Mesendoderm (in vitro differentiated cells): ENCODE data around the gene TMEM132C.

Experiments
- DNase-seq: peaks from one replicate; pipeline ENCODE4 v3.0.0; 2013
- H2AK5ac ChIP-seq: 2 replicates; pipeline ENCODE4 v1.6.1; 2013; ENCODE audit warnings: low read length, inconsistent platforms
- H2BK120ac ChIP-seq: 2 replicates; pipeline ENCODE4 v1.6.1; 2013; ENCODE audit warnings: low read depth, mild to moderate bottlenecking, low read length, moderate library complexity, mixed read lengths
- H2BK15ac ChIP-seq: replicated peaks from 2 replicates; pipeline ENCODE4 v1.6.1; 2013; ENCODE audit warnings: low read depth, mild to moderate bottlenecking, moderate library complexity
- H2BK5ac ChIP-seq: 2 replicates; pipeline ENCODE4 v1.6.1; 2013; ENCODE audit warnings: low read length, inconsistent platforms
- H3K18ac ChIP-seq: 2 replicates; pipeline ENCODE4 v1.6.1; 2013; ENCODE audit warnings: mild to moderate bottlenecking, low read length, mixed read lengths
- H3K23ac ChIP-seq: one replicate; pipeline ENCODE4 v1.6.1; 2013; ENCODE audit warnings: low read length
- H3K27ac ChIP-seq: 2 replicates; pipeline ENCODE4 v1.5.1; 2013; ENCODE audit warnings: low read depth, mild to moderate bottlenecking, inconsistent platforms, low read length, moderate library complexity
- H3K27me3 ChIP-seq: 2 replicates; pipeline ENCODE4 v1.6.1; 2013; ENCODE audit warnings: low read length, control low read depth, mild to moderate bottlenecking, inconsistent platforms; ENCODE audit not compliant: insufficient read depth, poor library complexity
- H3K36me3 ChIP-seq: 2 replicates; pipeline ENCODE4 v1.6.1; 2013; ENCODE audit warnings: low read length, inconsistent platforms; ENCODE audit not compliant: control insufficient read depth, insufficient read depth
- H3K4ac ChIP-seq: one replicate; pipeline ENCODE4 v1.6.1; 2013; ENCODE audit warnings: low read depth, mild to moderate bottlenecking, low read length, moderate library complexity
- H3K4me1 ChIP-seq: 2 replicates; pipeline ENCODE4 v1.6.1; 2013; ENCODE audit warnings: low read depth, low read length, inconsistent platforms; ENCODE audit not compliant: control insufficient read depth
- H3K4me2 ChIP-seq: 2 replicates; pipeline ENCODE4 v1.6.1; 2013; ENCODE audit warnings: low read length
- H3K4me3 ChIP-seq: 2 replicates; pipeline ENCODE4 v1.5.1; 2013; ENCODE audit warnings: mild to moderate bottlenecking, low read length
- H3K56ac ChIP-seq: one replicate; pipeline ENCODE4 v1.6.1; 2013; ENCODE audit warnings: low read length
- H3K79me1 ChIP-seq: 2 replicates; pipeline ENCODE4 v1.6.1; 2013; ENCODE audit warnings: low read length, inconsistent platforms
- H3K79me2 ChIP-seq: 2 replicates; pipeline ENCODE4 v1.6.1; 2013; ENCODE audit warnings: mild to moderate bottlenecking, low read length; ENCODE audit not compliant: control insufficient read depth, insufficient read depth
- H3K9ac ChIP-seq: 2 replicates; pipeline ENCODE4 v1.6.1; 2013; ENCODE audit warnings: low read length, inconsistent platforms
- H4K5ac ChIP-seq: one replicate; pipeline ENCODE4 v1.6.1; 2013; ENCODE audit warnings: low read length
- H4K8ac ChIP-seq: one replicate; pipeline ENCODE4 v1.6.1; 2013; ENCODE audit warnings: low read depth, mild to moderate bottlenecking, control low read depth, low read length, moderate library complexity
- WGBS: extraction: QIAGEN DNeasy Blood & Tissue Kit; methylation state at CpG from one replicate; pipeline ENCODE4 v1.1.7; 2013; ENCODE audit warnings: low lambda C conversion rate, missing lambda C conversion rate; ENCODE audit not compliant: insufficient coverage; ENCODE audit errors: extremely low coverage; 5-methylcytosine and 5-hydroxymethylcytosine counted together

TMEM132C gene

GRCh38 chr12:128444598-128444997 is 177.6 kb downstream of the TMEM132C start:
- H3K4ac ChIP-seq, result no peak overlapping the region
- no peaks in the 10 kb centered on the region for H3K4me1 ChIP-seq
- no peaks in the 10 kb centered on the region for H3K79me1 ChIP-seq
- H3K27ac ChIP-seq, result no peak overlapping the region
- H3K36me3 ChIP-seq, result no peaks in the 10 kb centered on the region
- H3K23ac ChIP-seq, result no peak overlapping the region
- H4K8ac ChIP-seq, result no peak overlapping the region
- no CpG with 5 or more reads among the region's 12 CpGs for WGBS
- H3K27me3 ChIP-seq, result no peaks in the 10 kb centered on the region
- no peak overlapping the region for H3K18ac ChIP-seq
- H3K4me2 ChIP-seq, result no peak overlapping the region
- H2AK5ac ChIP-seq, result no peak overlapping the region
- no peak overlapping the region for H2BK15ac ChIP-seq
- H2BK120ac ChIP-seq, result no peak overlapping the region
- no peak overlapping the region for H3K4me3 ChIP-seq
- DNase-seq, result no peak
- no peak overlapping the region for H3K56ac ChIP-seq
- H3K79me2 ChIP-seq, result no peaks in the 10 kb centered on the region
- no peak overlapping the region for H2BK5ac ChIP-seq
- no peak overlapping the region for H3K9ac ChIP-seq
- H4K5ac ChIP-seq, result no peak overlapping the region

- Histone ChIP-seq H3K79me2 (no peaks in the 10 kb centered on the region), H4K5ac (no peak overlapping the region), H3K4ac (no peak overlapping the region), H3K79me1 (no peaks in the 10 kb centered on the region), H3K27ac (no peak overlapping the region), H2BK5ac (no peak overlapping the region), H2BK15ac (no peak overlapping the region), H3K4me3 (no peak overlapping the region), H3K9ac (no peak overlapping the region), H3K4me2 (no peak overlapping the region), H3K36me3 (no peaks in the 10 kb centered on the region), H3K4me1 (no peaks in the 10 kb centered on the region), H3K56ac (no peak overlapping the region), H3K27me3 (no peaks in the 10 kb centered on the region), H3K23ac (no peak overlapping the region), H4K8ac (no peak overlapping the region), H2AK5ac (no peak overlapping the region), H3K18ac (no peak overlapping the region), H2BK120ac (no peak overlapping the region)
- no CpG with 5 or more reads among the region's 13 CpGs for WGBS
- no peak for DNase-seq
Observed at GRCh38 chr12:128445415-128446127, 178.6 kb downstream of the TMEM132C start.

GRCh38 chr12:128449146-128449894 is 182.3 kb downstream of the TMEM132C start:
- H2BK120ac ChIP-seq, result no peak overlapping the region
- no peaks in the 10 kb centered on the region for H3K27me3 ChIP-seq
- H3K4me1 ChIP-seq, result no peaks in the 10 kb centered on the region
- H3K27ac ChIP-seq, result no peak overlapping the region
- no peak for DNase-seq
- H3K56ac ChIP-seq, result no peak overlapping the region
- no peak overlapping the region for H4K8ac ChIP-seq
- H3K36me3 ChIP-seq, result no peaks in the 10 kb centered on the region
- no peak overlapping the region for H3K4me3 ChIP-seq
- H3K23ac ChIP-seq, result no peak overlapping the region
- H4K5ac ChIP-seq, result no peak overlapping the region
- H2BK5ac ChIP-seq, result no peak overlapping the region
- no peak overlapping the region for H3K9ac ChIP-seq
- no peaks in the 10 kb centered on the region for H3K79me2 ChIP-seq
- no peak overlapping the region for H3K18ac ChIP-seq
- no peak overlapping the region for H2AK5ac ChIP-seq
- no CpG with 5 or more reads among the region's 7 CpGs for WGBS
- H2BK15ac ChIP-seq, result no peak overlapping the region
- H3K79me1 ChIP-seq, result no peaks in the 10 kb centered on the region
- H3K4me2 ChIP-seq, result no peak overlapping the region
- H3K4ac ChIP-seq, result no peak overlapping the region

GRCh38 chr12:128450810-128451209 is 183.8 kb downstream of the TMEM132C start:
- DNase-seq, result no peak
- Histone ChIP-seq H3K9ac (no peak overlapping the region), H2BK5ac (no peak overlapping the region), H3K79me1 (no peaks in the 10 kb centered on the region), H4K5ac (no peak overlapping the region), H3K4me3 (no peak overlapping the region), H3K56ac (no peak overlapping the region), H3K27ac (no peak overlapping the region), H3K79me2 (no peaks in the 10 kb centered on the region), H3K36me3 (no peaks in the 10 kb centered on the region), H3K18ac (no peak overlapping the region), H2BK120ac (no peak overlapping the region), H3K23ac (no peak overlapping the region), H3K4me2 (no peak overlapping the region), H2AK5ac (no peak overlapping the region), H3K4ac (no peak overlapping the region), H4K8ac (no peak overlapping the region), H3K4me1 (no peaks in the 10 kb centered on the region), H2BK15ac (no peak overlapping the region), H3K27me3 (no peaks in the 10 kb centered on the region)
- WGBS, result no CpG with 5 or more reads among the region's 3 CpGs

GRCh38 chr12:128455851-128456250 is 188.9 kb downstream of the TMEM132C start:
- Histone ChIP-seq H4K5ac (no peak overlapping the region), H4K8ac (no peak overlapping the region), H3K79me1 (no peaks in the 10 kb centered on the region), H3K9ac (no peak overlapping the region), H3K23ac (no peak overlapping the region), H3K4ac (no peak overlapping the region), H3K27ac (no peak overlapping the region), H3K4me2 (no peak overlapping the region), H3K18ac (no peak overlapping the region), H3K27me3 (no peaks in the 10 kb centered on the region), H3K56ac (no peak overlapping the region), H3K4me3 (no peak overlapping the region), H3K36me3 (no peaks in the 10 kb centered on the region), H2BK15ac (no peak overlapping the region), H3K79me2 (no peaks in the 10 kb centered on the region), H3K4me1 (no peaks in the 10 kb centered on the region), H2BK5ac (no peak overlapping the region), H2AK5ac (no peak overlapping the region), H2BK120ac (no peak overlapping the region)
- no peak for DNase-seq
- WGBS, result no CpG with 5 or more reads among the region's 5 CpGs
